ENCODE results near the gene ALKBH3.

The ALKBH3 gene

DNA sequence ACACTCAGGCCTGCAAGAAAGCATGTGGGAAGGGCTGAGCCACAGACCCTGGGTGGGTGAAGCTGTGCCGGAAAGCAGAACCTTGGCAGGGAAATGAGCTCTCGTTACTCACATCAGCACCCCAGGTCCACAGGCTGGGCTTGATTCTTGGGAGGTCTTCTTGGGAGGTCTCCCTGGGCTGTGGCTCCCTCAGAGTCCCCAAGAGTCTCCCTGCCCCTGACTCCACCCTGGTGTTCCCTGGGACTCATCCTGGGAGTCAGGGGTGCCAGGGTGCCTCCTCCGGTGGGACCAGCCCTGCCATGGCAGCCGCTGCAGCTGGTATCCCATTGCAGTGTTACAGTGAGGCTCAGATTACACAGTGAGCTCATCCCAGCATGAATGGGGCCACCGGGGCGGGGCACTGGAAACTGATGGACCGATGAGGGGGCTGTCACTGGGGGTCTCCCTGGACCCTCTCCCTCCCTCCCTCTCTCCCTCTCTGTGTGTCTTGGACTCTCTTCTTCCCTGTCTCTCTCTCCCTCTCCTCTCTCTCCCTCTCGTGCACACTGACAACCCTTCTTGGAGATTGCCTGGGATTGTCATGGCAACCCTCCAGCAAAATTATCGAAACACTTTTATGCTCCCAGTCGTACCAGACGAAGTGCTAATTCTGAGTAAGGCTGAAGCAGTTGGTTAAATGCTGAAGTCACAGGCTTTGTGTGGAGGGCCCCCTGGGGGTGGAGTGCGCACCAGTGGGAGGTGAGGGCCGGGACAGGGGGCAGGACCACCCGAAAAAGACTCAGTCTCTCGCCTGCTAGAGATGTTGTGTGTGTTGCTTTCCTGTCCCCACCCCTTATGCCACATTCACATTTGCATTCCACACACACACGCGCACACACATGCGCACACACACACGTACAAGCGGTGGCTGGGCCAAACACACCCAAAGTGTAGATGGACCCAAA lies 53.2 kb downstream of the ALKBH3 start:
- no peaks in the 10 kb centered on the region for H3K36me3 Mint-ChIP-seq (ENCODE audit: low read depth)
- H3K27ac Mint-ChIP-seq, result no peak overlapping the region
- no peaks in the 10 kb centered on the region for H3K9me3 Mint-ChIP-seq
- peaks cover 27% of the 10 kb centered on the region for H3K27me3 Mint-ChIP-seq (ENCODE audit: low read depth)
- peaks cover 3% of the 10 kb centered on the region for H3K4me1 Mint-ChIP-seq (ENCODE audit: low read depth)
- H3K4me3 Mint-ChIP-seq, result no peak overlapping the region

DNA sequence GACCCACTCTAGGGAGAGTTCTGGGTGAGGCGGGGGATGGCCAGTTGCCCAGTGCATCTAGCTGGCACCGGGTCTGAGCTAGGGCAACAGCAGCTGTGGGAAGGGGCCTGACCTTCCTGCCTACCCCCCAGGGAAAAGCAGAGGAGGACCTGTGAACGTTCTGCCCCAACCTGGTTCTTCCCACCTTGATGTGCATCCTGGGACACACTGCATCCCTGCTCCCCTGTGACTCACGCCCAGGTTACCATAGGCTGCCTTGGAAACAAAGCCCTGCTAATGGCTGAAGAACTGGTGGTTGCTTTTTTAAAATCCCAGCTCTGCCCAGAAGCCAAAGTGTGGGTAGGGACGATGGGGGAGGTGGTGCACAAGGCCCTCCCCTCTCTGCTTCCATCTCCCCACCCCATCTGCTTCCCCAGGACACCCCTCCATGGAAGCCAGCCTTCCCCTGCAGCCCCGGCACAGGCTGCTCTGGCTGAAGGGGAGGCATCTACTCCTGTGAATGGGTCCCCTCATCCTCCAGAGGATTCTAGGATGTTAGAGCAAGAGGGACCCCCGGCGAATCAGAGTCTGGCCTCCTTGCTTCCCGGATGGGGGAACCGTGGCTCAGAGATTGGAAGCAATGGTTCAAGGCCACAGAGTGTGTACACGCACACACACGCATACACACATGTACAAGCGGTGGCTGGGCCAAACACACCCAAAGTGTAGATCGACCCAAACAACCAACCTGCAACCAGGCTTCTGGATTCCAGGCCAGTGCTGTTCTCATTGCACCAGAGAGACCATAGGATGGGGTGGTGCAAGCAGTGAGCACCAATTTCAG lies 54.2 kb downstream of the ALKBH3 start:
- H3K36me3 Mint-ChIP-seq (ENCODE audit: low read depth), result no peaks in the 10 kb centered on the region
- no peak overlapping the region for H3K27ac Mint-ChIP-seq
- peaks cover 3% of the 10 kb centered on the region for H3K4me1 Mint-ChIP-seq (ENCODE audit: low read depth)
- no peaks in the 10 kb centered on the region for H3K9me3 Mint-ChIP-seq
- H3K27me3 Mint-ChIP-seq (ENCODE audit: low read depth), result peaks cover 27% of the 10 kb centered on the region
- H3K4me3 Mint-ChIP-seq, result no peak overlapping the region

GRCh38 chr11:43935424-43935979 lies 54.9 kb downstream of the ALKBH3 start:
- H3K9me3 Mint-ChIP-seq, result no peaks in the 10 kb centered on the region
- no peaks in the 10 kb centered on the region for H3K36me3 Mint-ChIP-seq (ENCODE audit: low read depth)
- H3K27me3 Mint-ChIP-seq (ENCODE audit: low read depth), result peaks cover 27% of the 10 kb centered on the region
- no peak overlapping the region for H3K27ac Mint-ChIP-seq
- H3K4me3 Mint-ChIP-seq, result no peak overlapping the region
- peaks cover 3% of the 10 kb centered on the region for H3K4me1 Mint-ChIP-seq (ENCODE audit: low read depth)

DNA sequence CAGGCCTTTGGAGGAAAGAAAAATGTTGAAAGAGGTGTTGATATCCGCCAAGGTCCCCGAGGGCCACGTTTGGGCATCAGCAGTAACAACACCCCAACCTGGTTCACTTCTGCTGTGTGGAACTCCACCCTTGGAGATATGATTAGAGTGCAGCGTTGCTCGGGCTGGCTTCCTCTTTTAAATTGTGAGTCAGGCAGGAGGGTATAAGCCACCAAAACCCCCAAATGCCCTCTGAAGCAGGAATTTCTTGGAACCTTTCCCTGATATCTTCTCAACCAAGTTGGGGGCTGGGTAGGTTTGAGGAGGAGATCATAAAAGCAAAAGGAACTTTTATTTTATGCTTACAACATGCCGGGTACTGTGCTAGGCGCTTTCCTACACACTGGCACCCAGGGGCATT lies 55.4 kb downstream of the ALKBH3 start:
- Mint-ChIP-seq H3K27me3 (ENCODE audit: low read depth) (peaks cover 33% of the 10 kb centered on the region), H3K36me3 (ENCODE audit: low read depth) (no peaks in the 10 kb centered on the region), H3K9me3 (no peaks in the 10 kb centered on the region), H3K4me1 (ENCODE audit: low read depth) (no peaks in the 10 kb centered on the region), H3K4me3 (no peak overlapping the region), H3K27ac (no peak overlapping the region)

GRCh38 chr11:43937434-43938411 lies 57.1 kb downstream of the ALKBH3 start:
- peaks cover 2% of the 10 kb centered on the region for H3K4me1 Mint-ChIP-seq (ENCODE audit: low read depth)
- H3K27me3 Mint-ChIP-seq (ENCODE audit: low read depth), result peaks cover 42% of the 10 kb centered on the region
- no peaks in the 10 kb centered on the region for H3K9me3 Mint-ChIP-seq
- no peak overlapping the region for H3K27ac Mint-ChIP-seq
- no peak overlapping the region for H3K4me3 Mint-ChIP-seq
- no peaks in the 10 kb centered on the region for H3K36me3 Mint-ChIP-seq (ENCODE audit: low read depth)

GRCh38 chr11:43941257-43941994 lies 60.8 kb downstream of the ALKBH3 start:
- Mint-ChIP-seq H3K27me3 (ENCODE audit: low read depth) (peaks cover 66% of the 10 kb centered on the region), H3K9me3 (no peaks in the 10 kb centered on the region), H3K4me3 (peak overlapping the region; percentile 82), H3K27ac (no peak overlapping the region), H3K4me1 (ENCODE audit: low read depth) (peaks cover 10% of the 10 kb centered on the region), H3K36me3 (ENCODE audit: low read depth) (peaks cover 2% of the 10 kb centered on the region)

DNA sequence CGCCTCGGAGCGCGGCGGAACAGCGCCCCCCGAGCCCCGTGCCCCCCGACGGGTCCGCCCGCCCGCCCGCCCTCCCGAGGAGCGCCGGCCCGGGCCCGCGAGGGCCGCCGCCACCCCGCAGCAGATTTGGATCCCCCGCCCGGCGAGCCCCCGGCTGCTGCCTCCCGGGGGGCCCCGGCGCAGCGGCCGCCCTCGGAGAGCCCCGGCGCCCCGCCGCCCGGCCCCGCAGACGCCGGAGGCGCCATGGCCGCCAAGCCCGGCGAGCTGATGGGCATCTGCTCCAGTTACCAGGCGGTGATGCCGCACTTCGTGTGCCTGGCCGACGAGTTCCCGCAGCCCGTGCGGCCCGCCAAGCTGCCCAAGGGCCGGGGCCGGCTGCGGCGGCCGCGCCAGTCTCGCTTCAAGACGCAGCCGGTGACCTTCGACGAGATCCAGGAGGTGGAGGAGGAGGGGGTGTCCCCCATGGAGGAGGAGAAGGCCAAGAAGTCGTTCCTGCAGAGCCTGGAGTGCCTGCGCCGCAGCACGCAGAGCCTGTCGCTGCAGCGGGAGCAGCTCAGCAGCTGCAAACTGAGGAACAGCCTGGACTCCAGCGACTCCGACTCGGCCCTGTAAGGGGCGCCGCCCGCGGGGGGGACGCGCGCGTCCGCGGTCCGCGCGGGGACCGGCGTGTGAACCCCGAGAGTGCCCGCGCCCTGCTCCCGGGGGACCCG lies 62.2 kb downstream of the ALKBH3 start:
- no peaks in the 10 kb centered on the region for H3K9me3 Mint-ChIP-seq
- H3K4me1 Mint-ChIP-seq (ENCODE audit: low read depth), result peaks cover 10% of the 10 kb centered on the region
- H3K27ac Mint-ChIP-seq, result no peak overlapping the region
- peaks cover 2% of the 10 kb centered on the region for H3K36me3 Mint-ChIP-seq (ENCODE audit: low read depth)
- peak overlapping the region; percentile 66 for H3K4me3 Mint-ChIP-seq
- H3K27me3 Mint-ChIP-seq (ENCODE audit: low read depth), result peaks cover 65% of the 10 kb centered on the region

- no peaks in the 10 kb centered on the region for H3K9me3 Mint-ChIP-seq
- H3K27me3 Mint-ChIP-seq (ENCODE audit: low read depth), result peaks cover 59% of the 10 kb centered on the region
- H3K4me1 Mint-ChIP-seq (ENCODE audit: low read depth), result peaks cover 10% of the 10 kb centered on the region
- no peak overlapping the region for H3K27ac Mint-ChIP-seq
- H3K4me3 Mint-ChIP-seq, result peak overlapping the region; percentile 84
- peaks cover 2% of the 10 kb centered on the region for H3K36me3 Mint-ChIP-seq (ENCODE audit: low read depth)
These were observed 62.8 kb downstream of the ALKBH3 start for GRCh38 chr11:43943372-43943930.

DNA sequence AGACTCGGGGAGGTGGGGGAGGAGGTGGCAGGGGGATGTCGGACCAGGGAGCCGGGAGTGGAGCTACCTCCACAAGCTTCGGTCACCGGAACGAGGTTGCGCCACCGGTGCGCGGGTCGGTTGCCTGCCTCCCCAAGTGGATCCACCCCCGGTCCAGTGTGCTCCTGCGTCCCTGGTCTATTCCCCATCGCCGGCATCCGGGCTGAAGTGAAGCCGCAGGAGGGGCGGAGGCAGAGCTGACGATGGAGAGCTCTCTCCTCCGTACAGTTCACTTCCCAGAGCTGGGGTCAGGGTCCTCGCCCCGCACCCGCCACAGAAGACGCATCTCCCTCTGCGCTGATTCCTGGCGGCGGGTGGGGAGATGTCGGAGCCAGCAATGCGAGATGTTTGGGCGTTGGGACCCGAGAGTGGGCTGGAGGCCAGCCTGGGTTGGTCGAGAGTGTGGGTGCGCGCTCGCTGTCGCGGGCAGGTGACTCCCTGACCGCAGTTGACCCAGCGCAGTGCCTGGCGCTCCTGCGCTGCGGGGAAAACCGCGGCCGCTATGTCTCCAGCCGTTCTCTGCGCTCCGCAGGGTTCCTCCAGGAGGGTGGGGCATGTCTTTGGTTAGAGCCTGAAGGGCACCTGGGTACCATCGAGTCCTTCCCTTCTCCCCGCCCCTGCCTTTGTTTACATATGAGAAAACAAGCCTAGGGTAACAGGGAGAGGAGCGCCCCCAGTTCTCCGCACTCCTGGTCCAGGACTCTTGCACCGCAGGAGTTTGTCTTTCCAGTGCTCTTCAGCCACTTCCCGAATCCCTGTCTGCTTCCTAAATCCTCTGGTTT lies 63.5 kb downstream of the ALKBH3 start:
- Mint-ChIP-seq H3K36me3 (ENCODE audit: low read depth) (peaks cover 2% of the 10 kb centered on the region), H3K27ac (no peak overlapping the region), H3K4me1 (ENCODE audit: low read depth) (peaks cover 10% of the 10 kb centered on the region), H3K4me3 (peak overlapping the region; percentile 84), H3K27me3 (ENCODE audit: low read depth) (peaks cover 63% of the 10 kb centered on the region), H3K9me3 (no peaks in the 10 kb centered on the region)

DNA sequence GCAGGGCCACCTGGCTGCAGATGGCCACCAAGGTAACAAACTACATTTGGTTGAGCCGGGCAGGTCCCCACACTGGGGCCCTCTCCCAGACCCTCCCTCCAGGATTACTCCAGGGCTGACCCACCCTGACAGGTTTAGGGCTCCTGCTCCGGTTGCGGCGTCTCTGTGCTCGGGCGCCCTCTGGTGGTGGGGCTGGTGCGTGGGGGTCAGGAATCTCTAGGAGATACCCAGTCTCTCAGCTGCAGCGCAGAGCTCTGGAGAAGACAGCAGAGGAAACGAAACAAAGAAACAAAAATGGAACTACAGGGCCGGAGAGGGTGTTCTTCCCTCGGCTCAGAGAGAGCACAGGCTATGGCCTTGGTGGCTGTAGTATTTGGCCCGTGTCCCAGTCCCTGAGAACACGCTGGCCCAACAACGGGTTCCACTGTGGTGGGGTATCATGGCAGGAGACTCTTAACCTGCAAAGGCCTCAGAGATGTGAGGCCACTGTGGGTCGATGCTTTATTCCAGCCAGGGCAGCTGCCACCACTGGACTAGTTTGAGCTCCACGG lies 64.2 kb downstream of the ALKBH3 start:
- Mint-ChIP-seq H3K27me3 (ENCODE audit: low read depth) (peaks cover 67% of the 10 kb centered on the region), H3K4me3 (peak overlapping the region; percentile 8), H3K9me3 (no peaks in the 10 kb centered on the region), H3K36me3 (ENCODE audit: low read depth) (peaks cover 2% of the 10 kb centered on the region), H3K4me1 (ENCODE audit: low read depth) (peaks cover 10% of the 10 kb centered on the region), H3K27ac (no peak overlapping the region)

DNA sequence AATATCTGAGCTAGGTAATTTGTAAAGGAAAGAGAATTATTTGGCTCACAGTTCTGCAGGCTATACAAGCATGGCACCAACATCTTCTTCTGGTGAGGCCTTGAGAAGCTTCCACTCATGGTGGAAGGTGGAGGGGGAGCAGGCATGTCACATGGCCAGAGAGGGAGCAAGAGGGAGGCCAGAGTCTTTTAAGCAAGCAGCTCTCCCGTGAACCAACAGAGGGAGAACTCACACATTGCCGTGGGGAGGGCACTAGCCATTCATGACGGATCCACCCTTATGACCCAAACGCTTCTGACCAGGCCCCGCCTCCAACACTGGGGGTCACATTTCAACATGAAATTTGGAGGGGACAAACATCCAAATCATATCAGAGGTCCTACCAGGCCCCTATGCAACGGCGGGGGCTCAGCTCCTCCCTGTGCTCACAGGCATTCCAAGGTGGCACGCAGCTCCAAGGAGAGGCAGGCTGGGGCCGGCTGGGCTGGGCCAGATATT lies 66.4 kb downstream of the ALKBH3 start:
- H3K27me3 Mint-ChIP-seq (ENCODE audit: low read depth), result peaks cover 67% of the 10 kb centered on the region
- no peak overlapping the region for H3K27ac Mint-ChIP-seq
- H3K4me3 Mint-ChIP-seq, result no peak overlapping the region
- H3K36me3 Mint-ChIP-seq (ENCODE audit: low read depth), result peaks cover 2% of the 10 kb centered on the region
- peaks cover 8% of the 10 kb centered on the region for H3K4me1 Mint-ChIP-seq (ENCODE audit: low read depth)
- H3K9me3 Mint-ChIP-seq, result no peaks in the 10 kb centered on the region
